ENCODE results near the gene EXOSC5.
"Not testable (repeated sequence)": the region's sequence is repeated elsewhere in the genome, so short reads cannot be mapped to it uniquely, and the experiment has no call there.

Gene EXOSC5

GRCh38 chr19:41350735-41351338 lies 46.3 kb downstream of the EXOSC5 start:
- Histone ChIP-seq H3K4me1 (ENCODE audit: insufficient read depth, low read length) (peaks cover 4% of the 10 kb centered on the region; the same call in 1 of the 2 replicates), H3K36me3 (ENCODE audit: insufficient read depth, low read depth, low read length) (no peaks in the 10 kb centered on the region), H3K4me3 (ENCODE audit: low read length) (peak overlapping the region; percentile 72), H3K27me3 (ENCODE audit: insufficient read depth, low read length) (peaks cover 55% of the 10 kb centered on the region), H3K9ac (ENCODE audit: low read depth, low read length) (no peak overlapping the region), H3K9me3 (ENCODE audit: insufficient read depth, low read depth, low read length) (no peaks in the 10 kb centered on the region), H3K27ac (ENCODE audit: low read length) (no peak overlapping the region)

- H3K4me1 ChIP-seq (ENCODE audit: insufficient read depth, low read length); H3K27ac ChIP-seq (ENCODE audit: low read length); H3K36me3 ChIP-seq (ENCODE audit: insufficient read depth, low read depth, low read length); H3K9ac ChIP-seq (ENCODE audit: low read depth, low read length); H3K9me3 ChIP-seq (ENCODE audit: insufficient read depth, low read depth, low read length); H3K4me3 ChIP-seq (ENCODE audit: low read length): not testable (repeated sequence)
- H3K27me3 ChIP-seq (ENCODE audit: insufficient read depth, low read length) = peaks cover 29% of the 10 kb centered on the region
These were observed 50.2 kb downstream of the EXOSC5 start for GRCh38 chr19:41346916-41347315.

DNA sequence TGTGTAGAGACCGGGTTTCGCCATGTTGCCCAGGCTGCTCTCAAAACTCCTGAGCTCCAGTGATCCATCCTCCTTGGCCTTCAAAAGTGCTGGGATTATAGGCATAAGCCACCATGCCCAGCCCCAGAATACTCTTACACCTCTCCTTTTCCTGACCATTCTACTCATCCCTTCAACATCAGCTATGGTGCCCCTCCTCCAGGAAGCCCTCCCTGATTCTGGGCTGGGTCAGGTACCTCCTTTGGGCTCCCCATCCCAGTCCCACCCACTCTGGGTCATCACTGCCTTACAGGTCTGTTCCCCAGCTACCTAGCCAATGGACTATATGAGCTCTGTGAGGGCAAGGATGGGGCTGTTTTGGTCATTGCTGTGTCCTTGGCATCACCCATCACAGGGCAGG lies 53.0 kb downstream of the EXOSC5 start:
- Histone ChIP-seq H3K27me3 (ENCODE audit: insufficient read depth, low read length) (peaks cover 1% of the 10 kb centered on the region; the same call in 1 of the 2 replicates), H3K4me1 (ENCODE audit: insufficient read depth, low read length) (no peaks in the 10 kb centered on the region), H3K36me3 (ENCODE audit: insufficient read depth, low read depth, low read length) (no peaks in the 10 kb centered on the region), H3K9me3 (ENCODE audit: insufficient read depth, low read depth, low read length) (no peaks in the 10 kb centered on the region), H3K27ac (ENCODE audit: low read length) (no peak overlapping the region), H3K4me3 (ENCODE audit: low read length) (no peak overlapping the region), H3K9ac (ENCODE audit: low read depth, low read length) (no peak overlapping the region)

- Histone ChIP-seq H3K4me1 (ENCODE audit: insufficient read depth, low read length) (no peaks in the 10 kb centered on the region), H3K9me3 (ENCODE audit: insufficient read depth, low read depth, low read length) (no peaks in the 10 kb centered on the region), H3K27me3 (ENCODE audit: insufficient read depth, low read length) (no peaks in the 10 kb centered on the region), H3K4me3 (ENCODE audit: low read length) (no peak overlapping the region), H3K27ac (ENCODE audit: low read length) (no peak overlapping the region), H3K36me3 (ENCODE audit: insufficient read depth, low read depth, low read length) (no peaks in the 10 kb centered on the region), H3K9ac (ENCODE audit: low read depth, low read length) (no peak overlapping the region)
These were observed 55.3 kb downstream of the EXOSC5 start for GRCh38 chr19:41341669-41342490.

DNA sequence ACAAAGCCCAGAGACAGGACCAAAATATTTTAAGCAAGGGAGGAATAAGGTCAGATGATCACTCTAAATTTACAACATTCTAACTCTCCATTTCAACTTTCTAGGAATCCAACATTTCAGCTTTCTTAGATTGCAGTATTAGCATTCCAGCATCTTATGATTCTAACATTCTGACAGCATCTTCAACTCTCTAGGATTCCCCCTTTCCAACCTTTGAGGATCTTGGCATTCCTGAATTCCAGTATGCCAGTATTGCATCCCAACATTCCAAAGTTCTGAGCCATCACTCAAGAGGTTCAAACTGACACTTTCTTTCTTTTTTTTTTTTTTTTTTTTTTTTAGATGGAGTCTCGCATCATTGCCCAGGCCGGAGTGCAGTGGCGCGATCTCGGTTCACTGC lies 57.2 kb downstream of the EXOSC5 start:
- H3K9ac ChIP-seq (ENCODE audit: low read depth, low read length) = no peak overlapping the region; the same call in 1 of the 2 replicates
- no peaks in the 10 kb centered on the region for H3K9me3 ChIP-seq (ENCODE audit: insufficient read depth, low read depth, low read length)
- no peak overlapping the region for H3K4me3 ChIP-seq (ENCODE audit: low read length)
- no peaks in the 10 kb centered on the region for H3K4me1 ChIP-seq (ENCODE audit: insufficient read depth, low read length)
- H3K36me3 ChIP-seq (ENCODE audit: insufficient read depth, low read depth, low read length) = no peaks in the 10 kb centered on the region
- no peak overlapping the region for H3K27ac ChIP-seq (ENCODE audit: low read length)
- H3K27me3 ChIP-seq (ENCODE audit: insufficient read depth, low read length) = no peaks in the 10 kb centered on the region

All from iPS-20b (cell line).